ENCODE measurements around the gene GNAZ.

GNAZ gene

GRCh38 chr22:23095733-23096342 lies 25.5 kb downstream of the GNAZ start:
- DNase-seq = no peak

- no peak for DNase-seq
Observed at GRCh38 chr22:23097412-23098229, 27.3 kb downstream of the GNAZ start.

DNA sequence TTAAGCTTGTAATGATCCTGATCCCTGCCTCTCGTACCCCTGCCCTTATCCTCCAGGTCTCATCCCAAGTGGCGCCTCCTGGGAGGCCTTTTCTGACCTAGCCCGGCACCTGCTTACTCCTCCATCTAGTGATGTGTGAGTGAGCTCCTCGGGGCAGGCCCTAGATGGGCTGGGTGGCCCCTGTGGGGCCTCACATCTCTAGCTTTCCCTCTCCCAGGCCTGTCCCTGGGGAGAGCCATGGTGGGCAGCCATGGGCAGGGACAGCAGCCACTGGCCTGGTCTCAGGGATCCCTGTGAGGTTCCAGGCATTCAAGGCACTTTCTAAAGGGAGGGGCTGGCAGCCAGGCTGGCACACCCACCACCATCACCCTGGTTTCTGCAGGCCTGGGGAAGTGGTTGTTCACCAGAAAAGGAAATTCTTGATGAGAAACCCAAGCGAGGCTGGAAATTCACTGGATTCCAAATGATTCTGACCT lies 27.9 kb downstream of the GNAZ start:
- DNase-seq = no peak

DNA sequence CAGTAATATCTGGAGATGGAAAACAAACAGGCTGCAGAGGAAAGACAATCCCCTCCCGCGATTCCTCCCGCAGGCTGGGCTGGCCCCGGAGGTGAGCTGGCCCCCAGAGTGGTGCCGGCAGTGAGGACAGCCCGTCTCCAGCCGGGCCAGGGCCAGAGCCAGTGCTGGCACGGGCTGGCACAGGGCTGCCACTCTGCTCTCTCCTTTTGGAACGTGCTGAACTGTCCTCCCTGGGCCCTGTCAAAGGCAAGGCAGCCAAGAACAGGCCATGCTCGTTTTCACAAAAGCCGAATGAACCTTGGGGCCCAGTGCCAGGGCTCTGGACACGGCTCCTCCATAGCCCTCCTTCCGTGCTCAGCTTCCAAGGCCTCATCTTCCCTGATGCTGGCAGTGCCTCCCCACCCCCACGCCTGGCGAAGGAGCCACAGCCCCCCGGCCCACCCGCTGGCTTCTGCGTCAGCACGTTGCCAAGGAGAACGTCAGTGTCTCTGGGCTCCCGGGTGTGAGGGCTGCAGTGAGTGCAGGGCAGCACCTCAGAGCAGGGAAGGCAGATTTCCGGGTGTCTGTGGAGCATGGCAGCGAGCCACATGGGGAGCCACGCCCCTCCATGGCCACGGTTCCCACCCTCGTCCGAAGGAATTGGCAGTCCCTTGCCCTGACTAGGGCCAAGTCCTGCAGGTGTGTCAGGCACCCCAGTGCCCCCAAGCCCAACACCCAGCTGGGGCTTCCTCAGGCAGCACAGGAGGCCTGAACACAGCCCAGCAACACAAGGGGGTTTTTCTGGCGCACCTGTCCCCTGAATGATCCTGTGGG lies 28.6 kb downstream of the GNAZ start:
- DNase-seq = no peak

GRCh38 chr22:23099531-23099804 lies 29.1 kb downstream of the GNAZ start:
- no peak for DNase-seq

- no peak for DNase-seq
Observed at GRCh38 chr22:23100124-23100801, 29.9 kb downstream of the GNAZ start.

GRCh38 chr22:23101524-23101923 lies 31.2 kb downstream of the GNAZ start:
- no peak for DNase-seq

DNA sequence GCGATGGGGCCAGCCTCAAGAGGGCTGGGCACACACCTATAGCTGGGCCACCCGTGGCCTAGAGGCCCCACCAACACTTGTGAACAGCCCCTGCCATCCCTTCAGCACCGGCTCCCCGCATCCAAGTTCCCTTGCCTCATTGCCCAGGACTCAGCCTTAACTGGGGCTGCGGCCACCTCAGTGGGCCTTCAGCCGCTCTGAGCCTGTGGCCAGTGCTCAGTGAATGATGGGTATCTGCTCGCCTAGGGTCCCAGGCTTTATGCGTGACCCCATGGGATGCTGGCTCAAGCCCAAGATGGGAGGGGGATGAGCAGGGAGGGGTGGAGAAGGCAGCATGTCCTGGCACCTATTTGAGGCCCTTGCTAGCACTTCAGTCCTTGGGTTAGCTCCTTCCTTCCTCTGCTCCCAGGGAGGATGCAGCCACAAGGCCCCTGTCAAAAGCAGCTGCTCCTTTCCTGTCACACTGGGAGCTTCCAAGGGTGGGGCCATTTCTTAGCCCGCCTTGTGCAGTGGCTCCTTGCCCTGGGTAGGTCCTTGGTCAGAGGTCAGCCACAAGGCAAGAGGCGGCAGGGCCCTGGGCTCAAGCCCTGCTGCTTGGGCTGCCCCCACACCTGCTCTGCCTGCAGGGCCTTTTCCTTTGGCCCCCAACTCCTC lies 31.8 kb downstream of the GNAZ start:
- DNase-seq = no peak

DNA sequence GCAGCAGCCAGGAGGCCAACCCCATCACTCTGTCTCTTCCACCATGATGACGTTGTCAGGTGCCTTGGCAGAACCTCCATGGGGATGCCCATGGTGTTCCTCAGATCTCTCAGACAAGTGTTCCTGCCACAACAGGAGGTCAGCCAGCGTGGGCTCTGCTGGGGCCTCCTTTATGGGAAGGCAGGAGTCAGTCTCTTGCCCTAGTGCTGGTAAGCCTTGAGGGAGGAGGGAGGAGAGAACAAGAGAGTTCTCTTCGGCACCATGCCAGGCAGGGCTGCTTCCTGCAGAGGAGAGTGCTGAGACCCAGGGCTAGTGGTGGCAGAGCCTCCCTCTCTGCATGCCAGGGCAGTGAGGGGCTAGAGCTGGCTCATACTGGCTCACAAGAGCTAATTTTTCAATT lies 32.5 kb downstream of the GNAZ start:
- no peak for DNase-seq

DNA sequence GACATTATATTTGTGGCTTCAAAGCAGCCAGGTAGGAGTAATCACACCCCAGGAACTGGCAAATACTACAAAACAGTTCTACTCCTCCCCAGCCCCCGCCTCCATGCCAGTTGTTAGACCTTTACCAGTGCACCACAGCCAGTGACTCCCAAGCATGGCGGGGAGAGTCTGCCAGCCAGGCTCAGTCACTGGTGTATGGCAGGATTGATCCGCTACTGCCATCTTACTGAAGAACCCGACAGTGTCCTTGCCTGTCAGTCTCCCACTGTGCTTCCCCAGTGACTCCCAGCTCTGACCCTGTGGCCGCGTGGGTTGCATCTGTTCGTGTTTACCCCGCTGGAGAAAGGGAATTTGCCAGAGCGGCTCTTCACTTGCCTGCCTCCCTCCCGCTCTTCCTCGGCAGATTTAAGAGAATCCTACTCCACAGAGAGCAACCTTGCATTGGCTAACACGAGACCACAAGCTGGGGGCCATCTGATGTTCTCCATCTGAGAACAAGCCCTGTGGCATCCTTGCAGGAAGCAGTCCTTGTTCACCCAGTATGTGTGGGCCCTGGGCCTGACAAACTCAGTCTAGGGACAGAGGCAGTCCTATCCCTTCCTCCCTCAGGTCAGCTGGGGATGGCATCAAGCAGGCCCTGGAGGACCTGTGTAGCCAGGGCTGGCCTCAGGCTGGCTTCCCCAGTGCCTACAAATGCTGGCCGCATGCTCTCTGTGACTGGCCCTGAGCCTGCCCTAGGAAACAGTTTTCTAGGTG lies 33.1 kb downstream of the GNAZ start:
- no peak for DNase-seq

- DNase-seq = no peak
Observed at GRCh38 chr22:23104187-23104971, 34.1 kb downstream of the GNAZ start.

GRCh38 chr22:23105304-23105703 lies 35.0 kb downstream of the GNAZ start:
- no peak for DNase-seq

- DNase-seq = no peak
Observed at GRCh38 chr22:23105919-23106318, 35.6 kb downstream of the GNAZ start.

GRCh38 chr22:23106344-23106743 lies 36.0 kb downstream of the GNAZ start:
- DNase-seq = no peak

- DNase-seq = no peak
Observed at GRCh38 chr22:23106906-23107367, 36.6 kb downstream of the GNAZ start.

GRCh38 chr22:23107487-23108248 lies 37.3 kb downstream of the GNAZ start:
- no peak for DNase-seq

DNA sequence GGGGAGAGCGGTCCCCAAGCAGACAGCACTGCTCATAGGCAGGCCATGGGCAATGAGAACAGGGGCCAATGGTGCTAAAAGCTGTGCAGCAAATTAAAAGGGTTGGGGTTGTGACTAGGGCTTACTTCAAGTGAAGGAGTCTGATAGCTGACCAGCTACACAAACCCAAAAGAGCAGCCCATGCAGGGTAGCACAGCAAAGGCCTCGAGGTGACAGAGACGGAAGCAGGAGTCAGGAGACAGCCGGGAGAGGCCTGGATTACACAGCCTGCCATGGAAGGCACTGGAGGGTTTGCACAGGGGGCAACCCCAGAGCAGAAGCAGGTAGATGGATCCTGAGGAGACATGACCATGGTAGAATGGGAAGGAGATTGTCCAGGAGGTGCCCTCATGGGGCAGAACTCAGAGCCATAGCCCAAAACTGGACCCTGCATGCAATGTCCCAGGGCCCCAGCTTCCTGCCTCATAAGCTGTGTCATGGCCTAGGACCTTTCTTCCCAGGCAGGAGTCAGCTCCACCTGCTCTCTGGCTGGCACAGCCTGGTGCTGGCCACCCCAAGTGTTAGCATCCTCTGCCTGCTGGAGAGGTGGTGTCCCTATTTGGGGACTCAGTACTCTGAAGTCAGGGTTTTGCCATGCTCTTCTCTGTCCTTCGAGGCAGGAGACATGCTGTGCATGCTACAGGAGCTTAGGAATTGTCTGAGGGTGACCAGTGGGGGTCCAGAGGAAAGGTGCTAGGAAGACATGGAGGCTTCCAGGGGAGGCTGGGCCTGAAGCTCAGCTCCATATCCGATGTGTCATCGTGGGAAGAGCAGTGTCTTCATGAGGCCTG lies 38.1 kb downstream of the GNAZ start:
- no peak for DNase-seq

DNA sequence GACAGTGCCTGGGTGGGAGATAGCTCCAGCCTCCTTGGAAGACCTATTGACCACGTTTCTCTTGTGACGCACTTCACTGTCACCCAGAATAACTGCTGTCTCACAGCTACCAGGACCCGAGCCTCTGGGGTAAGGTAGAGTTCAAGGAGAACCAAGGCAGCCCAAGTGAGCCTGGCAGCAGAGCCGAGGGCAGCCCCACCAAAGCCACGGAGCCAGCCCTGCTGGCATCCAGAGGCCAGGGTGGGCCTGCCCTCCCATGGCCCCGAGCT lies 38.7 kb downstream of the GNAZ start:
- no peak for DNase-seq

DNA sequence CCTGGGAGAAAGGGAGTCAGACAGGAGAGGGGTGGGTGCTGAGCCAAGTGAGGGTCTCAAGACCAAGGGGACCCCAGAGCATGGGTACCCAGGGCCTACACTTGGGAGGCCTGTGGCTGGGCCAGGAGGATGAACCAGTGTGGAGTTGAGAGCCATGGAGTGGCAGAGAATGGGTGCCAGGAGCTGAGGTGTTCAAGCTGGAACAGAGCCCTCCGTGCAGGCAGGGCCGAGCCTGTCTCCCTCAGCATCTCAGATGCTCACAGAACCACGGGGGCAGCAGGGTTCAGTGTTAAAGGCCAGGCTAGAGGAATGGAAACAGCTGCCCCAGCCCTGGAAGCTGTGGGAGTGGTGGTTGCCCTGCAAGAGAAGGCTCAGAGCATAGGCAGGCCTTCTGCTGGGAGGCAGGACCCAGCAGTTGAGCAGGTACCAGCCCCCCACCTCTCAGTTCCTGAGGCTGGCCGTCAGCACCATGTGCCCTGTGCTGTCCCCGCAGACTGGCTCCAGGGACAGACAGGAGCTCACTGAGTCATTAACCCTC lies 39.2 kb downstream of the GNAZ start:
- no peak for DNase-seq
